GM13976 (cell line): Measurements from ENCODE around the gene PANX2.

ENCODE experiments used
- DNase-seq: peaks from one replicate; pipeline ENCODE4 v3.0.0; 2012; ENCODE audit warnings: low spot score
- in situ Hi-C: fragments of 300-500 bp; cut with MboI; formaldehyde crosslinking; loops from one replicate; pipeline ENCODE4 v1.12.0; 2022; ENCODE audit warnings: low sequenced_read_pairs, mixed read lengths, inconsistent platforms; ENCODE audit not compliant: unreplicated experiment
- TF ChIP-seq, protein P1 (sequence below): IDR thresholded peaks from 2 replicates; pipeline ENCODE4 v1.5.1; 2012; ENCODE audit warnings: borderline replicate concordance, mild to moderate bottlenecking; ENCODE audit not compliant: insufficient read depth; ENCODE audit errors: extremely low read depth, missing control alignments, control extremely low read depth

PANX2 gene

DNA sequence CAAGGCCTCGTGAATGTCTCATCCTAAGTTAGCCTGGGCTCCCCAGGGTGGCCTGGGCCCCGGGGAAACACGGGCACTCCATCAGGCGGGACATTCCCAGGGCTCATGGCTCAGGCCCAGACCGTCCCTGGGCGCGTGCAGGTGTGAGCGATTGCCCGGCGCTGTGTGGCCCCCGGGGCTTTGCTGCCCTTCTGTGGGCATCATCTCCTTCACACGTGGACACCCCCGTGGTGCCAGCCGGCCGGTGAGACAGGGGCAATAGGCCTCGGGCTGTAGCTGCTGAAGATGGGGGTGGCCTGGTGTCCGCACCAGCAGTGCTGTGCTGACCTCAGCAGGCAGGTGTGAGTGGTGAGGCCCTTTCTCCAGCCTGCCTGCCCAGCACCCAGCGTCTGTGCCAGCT lies 25.7 kb downstream of the PANX2 start:
- TF ChIP-seq, protein P1, sequence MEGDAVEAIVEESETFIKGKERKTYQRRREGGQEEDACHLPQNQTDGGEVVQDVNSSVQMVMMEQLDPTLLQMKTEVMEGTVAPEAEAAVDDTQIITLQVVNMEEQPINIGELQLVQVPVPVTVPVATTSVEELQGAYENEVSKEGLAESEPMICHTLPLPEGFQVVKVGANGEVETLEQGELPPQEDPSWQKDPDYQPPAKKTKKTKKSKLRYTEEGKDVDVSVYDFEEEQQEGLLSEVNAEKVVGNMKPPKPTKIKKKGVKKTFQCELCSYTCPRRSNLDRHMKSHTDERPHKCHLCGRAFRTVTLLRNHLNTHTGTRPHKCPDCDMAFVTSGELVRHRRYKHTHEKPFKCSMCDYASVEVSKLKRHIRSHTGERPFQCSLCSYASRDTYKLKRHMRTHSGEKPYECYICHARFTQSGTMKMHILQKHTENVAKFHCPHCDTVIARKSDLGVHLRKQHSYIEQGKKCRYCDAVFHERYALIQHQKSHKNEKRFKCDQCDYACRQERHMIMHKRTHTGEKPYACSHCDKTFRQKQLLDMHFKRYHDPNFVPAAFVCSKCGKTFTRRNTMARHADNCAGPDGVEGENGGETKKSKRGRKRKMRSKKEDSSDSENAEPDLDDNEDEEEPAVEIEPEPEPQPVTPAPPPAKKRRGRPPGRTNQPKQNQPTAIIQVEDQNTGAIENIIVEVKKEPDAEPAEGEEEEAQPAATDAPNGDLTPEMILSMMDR, result no peak
- in situ Hi-C loops, result no loop called here
- DNase-seq, result no peak

DNA sequence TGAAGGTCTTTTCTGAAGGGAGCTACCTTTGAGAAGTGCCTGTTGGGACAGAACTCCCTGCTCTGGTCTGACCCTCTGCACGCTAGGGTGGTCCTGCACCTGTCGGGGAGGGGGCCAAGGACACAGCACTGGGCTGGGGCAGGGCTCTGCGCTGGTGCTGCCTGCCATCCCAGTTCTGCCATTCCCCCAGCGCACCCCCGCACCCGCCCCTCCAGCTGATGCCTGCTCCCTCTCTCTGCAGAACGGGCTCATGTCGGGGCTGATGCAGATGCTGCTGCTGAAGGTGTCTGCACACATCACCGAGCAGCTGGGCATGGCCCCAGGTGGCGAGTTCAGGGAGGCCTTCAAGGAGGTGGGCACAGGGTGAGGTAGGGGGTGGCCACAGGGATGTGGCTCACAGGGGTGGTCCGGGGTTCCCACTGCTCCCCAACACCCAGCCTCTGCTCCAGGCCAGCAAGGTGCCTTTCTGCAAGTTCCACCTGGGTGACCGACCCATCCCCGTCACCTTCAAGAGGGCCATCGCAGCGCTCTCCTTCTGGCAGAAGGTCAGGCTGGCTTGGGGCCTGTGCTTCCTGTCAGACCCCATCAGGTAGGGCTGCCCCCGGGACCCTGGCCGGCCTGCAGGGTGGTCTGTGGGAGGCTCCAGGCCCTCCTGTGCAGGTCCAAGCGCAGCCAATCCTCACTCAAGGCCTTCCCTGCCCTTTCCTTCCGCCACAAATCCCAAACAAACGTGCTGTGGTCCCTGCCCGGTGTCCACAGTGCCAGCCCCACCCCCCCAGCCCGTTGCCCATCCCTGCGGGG lies 26.7 kb downstream of the PANX2 start:
- TF ChIP-seq, protein P1, result no peak
- in situ Hi-C loops, result no loop called here
- no peak for DNase-seq

DNA sequence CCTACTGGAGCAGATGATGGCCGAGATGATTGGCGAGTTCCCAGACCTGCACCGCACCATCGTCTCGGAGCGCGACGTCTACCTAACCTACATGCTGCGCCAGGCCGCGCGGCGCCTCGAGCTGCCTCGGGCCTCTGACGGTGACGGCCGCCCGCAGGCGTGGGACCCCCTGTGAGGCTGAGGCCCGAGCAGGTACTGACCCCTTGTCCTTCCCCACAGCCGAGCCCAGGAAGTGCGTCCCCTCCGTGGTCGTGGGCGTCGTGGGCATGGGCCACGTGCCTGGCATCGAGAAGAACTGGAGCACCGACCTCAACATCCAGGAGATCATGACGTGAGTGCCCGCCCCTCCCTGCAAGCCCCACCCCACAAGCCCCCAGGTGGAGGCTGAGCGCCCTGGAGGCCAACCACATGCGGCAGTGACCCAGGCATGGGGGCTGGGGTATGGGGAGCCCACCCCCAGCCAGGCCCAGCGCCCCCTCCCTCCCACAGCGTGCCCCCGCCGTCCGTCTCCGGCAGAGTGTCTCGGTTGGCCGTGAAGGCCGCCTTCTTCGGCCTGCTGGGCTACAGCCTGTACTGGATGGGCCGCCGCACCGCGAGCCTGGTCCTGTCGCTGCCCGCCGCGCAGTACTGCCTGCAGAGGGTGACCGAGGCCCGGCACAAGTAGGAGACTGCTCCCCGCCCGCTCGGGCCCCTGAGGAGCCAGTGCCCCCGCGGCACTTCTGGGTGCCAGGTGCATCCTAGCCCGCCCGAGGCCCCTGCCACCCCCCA lies 27.5 kb downstream of the PANX2 start:
- TF ChIP-seq, protein P1, result no peak
- no peak for DNase-seq
- in situ Hi-C loops, result no loop called here

DNA sequence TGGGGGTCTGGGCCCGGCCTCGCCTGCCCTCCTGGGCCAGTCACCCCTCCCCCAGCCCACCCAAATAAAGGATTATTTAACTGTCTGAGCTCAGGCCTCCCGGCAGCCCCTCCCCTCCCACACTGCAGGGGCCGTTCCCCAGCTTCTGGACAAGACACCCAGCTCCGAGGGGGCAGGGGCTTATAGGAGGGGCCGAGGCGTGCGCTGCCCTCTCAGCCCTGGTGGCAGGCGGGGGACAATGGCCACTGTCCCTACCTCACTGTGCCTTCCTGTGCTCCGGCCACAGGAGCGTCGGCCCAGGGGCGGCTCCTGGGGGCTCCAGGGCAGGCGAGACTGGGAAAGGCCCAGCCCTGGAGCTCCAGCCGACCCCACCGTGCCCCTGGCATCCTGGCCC lies 28.1 kb downstream of the PANX2 start:
- DNase-seq, result no peak
- TF ChIP-seq, protein P1, result no peak
- in situ Hi-C loops, result no loop called here

DNA sequence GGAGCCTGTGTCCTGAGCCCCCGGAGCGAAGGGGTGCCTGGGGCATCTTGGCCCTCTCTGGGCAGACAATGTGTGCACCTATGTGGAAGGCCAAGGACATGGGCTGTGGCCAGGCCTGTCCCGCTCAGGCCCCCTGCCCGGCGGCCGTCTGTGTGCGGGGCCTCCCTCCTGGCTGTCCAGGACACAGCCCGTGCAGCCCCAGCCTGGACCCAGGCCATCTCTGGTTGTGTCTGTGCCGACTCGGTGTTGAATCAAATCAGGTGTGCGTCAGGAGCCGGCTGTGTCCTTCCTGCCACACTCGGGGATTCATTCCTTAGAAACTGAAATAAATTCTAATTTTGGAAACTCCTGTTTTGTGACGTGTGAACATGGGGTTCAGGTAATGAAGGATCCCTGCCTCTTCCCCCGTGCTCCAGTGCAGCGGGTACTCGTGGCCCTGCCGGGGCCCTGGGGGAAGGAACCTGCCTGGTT lies 28.8 kb downstream of the PANX2 start:
- TF ChIP-seq, protein P1, result no peak
- in situ Hi-C loops, result no loop called here
- DNase-seq, result no peak

DNA sequence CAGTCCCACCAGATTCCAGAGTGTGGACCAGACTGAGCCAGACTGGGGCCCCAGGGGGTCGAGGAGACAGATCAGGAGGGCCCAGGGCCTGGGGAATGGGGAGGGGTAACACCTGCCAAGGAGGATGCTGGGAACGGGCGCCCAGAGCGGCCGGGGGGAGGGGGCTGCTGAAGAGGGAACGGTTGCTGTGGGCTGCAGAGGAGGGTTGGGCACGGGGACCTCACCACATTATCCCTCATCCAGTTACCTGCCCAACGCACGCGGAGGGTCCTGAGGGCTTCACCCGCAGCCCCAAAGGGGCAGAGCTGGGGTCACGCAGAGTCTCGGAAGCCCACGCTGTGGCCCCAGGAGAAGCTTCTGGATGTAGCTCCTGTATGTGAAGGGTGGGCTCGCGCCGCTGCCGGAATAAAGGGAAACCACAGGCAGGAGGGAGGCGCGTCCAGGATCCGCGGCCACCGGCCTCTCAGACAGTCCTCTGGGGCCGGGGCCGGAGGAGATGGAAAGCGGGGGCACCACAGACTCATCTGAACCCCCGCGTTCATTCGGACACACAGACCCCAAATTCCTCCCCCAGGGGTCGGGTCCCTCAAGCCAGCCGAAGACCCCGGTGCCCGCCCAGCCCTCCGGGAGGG lies 29.4 kb downstream of the PANX2 start:
- in situ Hi-C loops, result loop anchor here (10.0 kb wide), 1 partner anchor 45 kb away; no protein-coding TSS in a partner anchor
- TF ChIP-seq, protein P1, result no peak
- DNase-seq, result no peak
